Hepatocyte (in vitro differentiated cells): ENCODE measurements around the gene ZBTB16.

Source experiments
- CTCF ChIP-seq: fragments of 200-600 bp; sonication (generic); IDR thresholded peaks from 2 replicates; pipeline ENCODE4 v1.5.1; 2016; ENCODE audit warnings: antibody characterized with exemption, mild to moderate bottlenecking; ENCODE audit not compliant: poor library complexity
- EZH2 ChIP-seq: fragments of 200-600 bp; sonication (generic); IDR thresholded peaks from 2 replicates; pipeline ENCODE4 v1.6.1; 2016; ENCODE audit warnings: antibody characterized with exemption, mild to moderate bottlenecking, borderline replicate concordance
- EZH2phosphoT487 ChIP-seq: fragments of 200-600 bp; sonication (generic); IDR thresholded peaks from one replicate; pipeline ENCODE4 v1.6.1; 2018; ENCODE audit warnings: antibody characterized with exemption, mild to moderate bottlenecking, low read depth, moderate library complexity; ENCODE audit not compliant: unreplicated experiment, severe bottlenecking

- TF ChIP-seq CTCF (no peak), EZH2 (no peak), EZH2phosphoT487 (no peak)
Observed at GRCh38 chr11:114200351-114201133, 141.0 kb downstream of the ZBTB16 start.
